Measurements from ENCODE around the gene ZCCHC8. TPM values are rescaled to one million over a fixed set of nuclear protein-coding genes. Genes with fewer than 3 reads are reported as not detected.
A peak's percentile ranks its signal among the peaks of the same experiment; 100 is the strongest.

The ZCCHC8 gene
- total and polyA plus RNA-seq, 2 donors (not counting 1 experiment from before 2014, with no cell fraction given), result 10.9 to 23.8 TPM

- no peak overlapping the region for H3K4me2 ChIP-seq (ENCODE audit: extremely low read depth, insufficient read depth, low read length)
- H3K4me3 ChIP-seq (replicated peaks in 1 of 4; ENCODE audit: control extremely low read depth in 1 of 4, insufficient read depth in 1 of 4, low read depth in 3 of 4, low read length in 4 of 4), result no peak overlapping the region
- H3K36me3 ChIP-seq (ENCODE audit: control insufficient read depth, insufficient read depth, low read length), result peaks cover 28% of the 10 kb centered on the region
- H3K4me1 ChIP-seq (ENCODE audit: control insufficient read depth, extremely low read depth, insufficient read depth, low read length), result peaks cover 5% of the 10 kb centered on the region
- H2AFZ ChIP-seq (ENCODE audit: low read length), result no peak overlapping the region
- peaks cover 17% of the 10 kb centered on the region for H4K20me1 ChIP-seq (ENCODE audit: control insufficient read depth, extremely low read depth, insufficient read depth, low read length)
- H3K27me3 ChIP-seq (ENCODE audit: control insufficient read depth, insufficient read depth, low read length), result no peaks in the 10 kb centered on the region
- no peaks in the 10 kb centered on the region for H3K9me3 ChIP-seq (ENCODE audit: control insufficient read depth, insufficient read depth, low read depth, low read length)
- TF ChIP-seq CTCF (conservative IDR thresholded peaks at IDR 0.05 in 1 of 2, IDR thresholded peaks at IDR 0.05 in 1 of 2; ENCODE audit: low read depth in 1 of 2, low read length in 2 of 2) (no peak), EZH2 (IDR thresholded peaks at IDR 0.05; ENCODE audit: low read length, missing control alignments) (no peak)
- H3K27ac ChIP-seq (ENCODE audit: insufficient read depth, low read length), result no peak overlapping the region
- H3K79me2 ChIP-seq (ENCODE audit: control insufficient read depth, insufficient read depth, low read length), result peaks cover 88% of the 10 kb centered on the region
- H3K9ac ChIP-seq (ENCODE audit: insufficient read depth, low read length), result no peak overlapping the region
- no peak for DNase-seq (ENCODE audit: low read depth in 2 of 2)
These were observed 18.7 kb upstream of the ZCCHC8 start for GRCh38 chr12:122519418-122519817.

GRCh38 chr12:122518908-122519307, 18.2 kb upstream of the ZCCHC8 start:
- Histone ChIP-seq H3K9ac (ENCODE audit: insufficient read depth, low read length) (no peak overlapping the region), H4K20me1 (ENCODE audit: control insufficient read depth, extremely low read depth, insufficient read depth, low read length) (peaks cover 12% of the 10 kb centered on the region), H3K4me3 (replicated peaks in 1 of 4; ENCODE audit: control extremely low read depth in 1 of 4, insufficient read depth in 1 of 4, low read depth in 3 of 4, low read length in 4 of 4) (no peak overlapping the region), H3K27ac (ENCODE audit: insufficient read depth, low read length) (peak overlapping the region; percentile 20), H3K4me2 (ENCODE audit: extremely low read depth, insufficient read depth, low read length) (peak overlapping the region; percentile 18), H3K36me3 (ENCODE audit: control insufficient read depth, insufficient read depth, low read length) (peaks cover 28% of the 10 kb centered on the region), H3K27me3 (ENCODE audit: control insufficient read depth, insufficient read depth, low read length) (no peaks in the 10 kb centered on the region), H3K79me2 (ENCODE audit: control insufficient read depth, insufficient read depth, low read length) (peaks cover 85% of the 10 kb centered on the region), H2AFZ (ENCODE audit: low read length) (no peak overlapping the region), H3K4me1 (ENCODE audit: control insufficient read depth, extremely low read depth, insufficient read depth, low read length) (peaks cover 5% of the 10 kb centered on the region), H3K9me3 (ENCODE audit: control insufficient read depth, insufficient read depth, low read depth, low read length) (no peaks in the 10 kb centered on the region)
- TF ChIP-seq CTCF (conservative IDR thresholded peaks at IDR 0.05 in 1 of 2, IDR thresholded peaks at IDR 0.05 in 1 of 2; ENCODE audit: low read depth in 1 of 2, low read length in 2 of 2) (no peak), EZH2 (IDR thresholded peaks at IDR 0.05; ENCODE audit: low read length, missing control alignments) (no peak)
- DNase-seq (ENCODE audit: low read depth in 2 of 2), result no peak

- H3K79me2 ChIP-seq (ENCODE audit: control insufficient read depth, insufficient read depth, low read length), result peaks cover 79% of the 10 kb centered on the region
- H3K27ac ChIP-seq (ENCODE audit: insufficient read depth, low read length), result peak overlapping the region; percentile 52
- no peaks in the 10 kb centered on the region for H3K27me3 ChIP-seq (ENCODE audit: control insufficient read depth, insufficient read depth, low read length)
- H2AFZ ChIP-seq (ENCODE audit: low read length), result no peak overlapping the region
- peak; percentile 96 to 99 for DNase-seq (ENCODE audit: low read depth in 2 of 2)
- no peak overlapping the region for H3K4me2 ChIP-seq (ENCODE audit: extremely low read depth, insufficient read depth, low read length)
- H3K9me3 ChIP-seq (ENCODE audit: control insufficient read depth, insufficient read depth, low read depth, low read length), result no peaks in the 10 kb centered on the region
- H3K4me3 ChIP-seq (replicated peaks in 1 of 4; ENCODE audit: control extremely low read depth in 1 of 4, insufficient read depth in 1 of 4, low read depth in 3 of 4, low read length in 4 of 4), result no peak overlapping the region
- H3K4me1 ChIP-seq (ENCODE audit: control insufficient read depth, extremely low read depth, insufficient read depth, low read length), result peaks cover 5% of the 10 kb centered on the region
- TF ChIP-seq EZH2 (IDR thresholded peaks at IDR 0.05; ENCODE audit: low read length, missing control alignments) (no peak), CTCF (conservative IDR thresholded peaks at IDR 0.05 in 1 of 2, IDR thresholded peaks at IDR 0.05 in 1 of 2; ENCODE audit: low read depth in 1 of 2, low read length in 2 of 2) (no peak)
- no peak overlapping the region for H3K9ac ChIP-seq (ENCODE audit: insufficient read depth, low read length)
- H3K36me3 ChIP-seq (ENCODE audit: control insufficient read depth, insufficient read depth, low read length), result peaks cover 32% of the 10 kb centered on the region
- peaks cover 7% of the 10 kb centered on the region for H4K20me1 ChIP-seq (ENCODE audit: control insufficient read depth, extremely low read depth, insufficient read depth, low read length)
These were observed 17.1 kb upstream of the ZCCHC8 start for GRCh38 chr12:122517877-122518276.

Data from fibroblast of lung (primary cell).